GM10847 (cell line): Measurements from ENCODE around the gene PPM1A.

Experiments used
- POLR2A ChIP-seq: IDR thresholded peaks from 2 replicates; pipeline ENCODE4 v1.6.1; 2011; ENCODE audit not compliant: insufficient read length; ENCODE audit errors: extremely low read depth

PPM1A gene

GRCh38 chr14:60217713-60218112 is 31.3 kb upstream of the PPM1A start:
- no peak for TF ChIP-seq POLR2A

GRCh38 chr14:60220084-60220483 is 28.9 kb upstream of the PPM1A start:
- TF ChIP-seq POLR2A, result no peak

GRCh38 chr14:60220917-60221316 is 28.1 kb upstream of the PPM1A start:
- no peak for TF ChIP-seq POLR2A

- TF ChIP-seq POLR2A, result no peak
Measured at GRCh38 chr14:60221457-60221856, 27.6 kb upstream of the PPM1A start.

GRCh38 chr14:60222820-60223219 is 26.2 kb upstream of the PPM1A start:
- TF ChIP-seq POLR2A, result no peak

- no peak for TF ChIP-seq POLR2A
Measured at GRCh38 chr14:60225265-60225664, 23.8 kb upstream of the PPM1A start.

- no peak for TF ChIP-seq POLR2A
Measured at GRCh38 chr14:60226298-60226697, 22.7 kb upstream of the PPM1A start.

GRCh38 chr14:60227291-60227690 is 21.7 kb upstream of the PPM1A start:
- no peak for TF ChIP-seq POLR2A

GRCh38 chr14:60229614-60230013 is 19.4 kb upstream of the PPM1A start:
- TF ChIP-seq POLR2A, result no peak

- no peak for TF ChIP-seq POLR2A
Measured at GRCh38 chr14:60232185-60232584, 16.8 kb upstream of the PPM1A start.

GRCh38 chr14:60233251-60233650 is 15.8 kb upstream of the PPM1A start:
- no peak for TF ChIP-seq POLR2A

- no peak for TF ChIP-seq POLR2A
Measured at GRCh38 chr14:60233891-60234290, 15.1 kb upstream of the PPM1A start.

GRCh38 chr14:60235440-60235839 is 13.6 kb upstream of the PPM1A start:
- no peak for TF ChIP-seq POLR2A

GRCh38 chr14:60238955-60239354 is 10.1 kb upstream of the PPM1A start:
- no peak for TF ChIP-seq POLR2A

- TF ChIP-seq POLR2A, result no peak
Measured at GRCh38 chr14:60240139-60240856, 8.7 kb upstream of the PPM1A start.

- no peak for TF ChIP-seq POLR2A
Measured at GRCh38 chr14:60241091-60241490, 7.9 kb upstream of the PPM1A start.

GRCh38 chr14:60242429-60242828 is 6.6 kb upstream of the PPM1A start:
- TF ChIP-seq POLR2A, result no peak
